ENCODE measurements around the gene ZNF133. TPM values are rescaled to one million over a fixed set of nuclear protein-coding genes. Genes with fewer than 3 reads are reported as not detected.

Gene ZNF133
- total RNA-seq, 1 donor from 2014 or later, result 15.1 TPM

DNA sequence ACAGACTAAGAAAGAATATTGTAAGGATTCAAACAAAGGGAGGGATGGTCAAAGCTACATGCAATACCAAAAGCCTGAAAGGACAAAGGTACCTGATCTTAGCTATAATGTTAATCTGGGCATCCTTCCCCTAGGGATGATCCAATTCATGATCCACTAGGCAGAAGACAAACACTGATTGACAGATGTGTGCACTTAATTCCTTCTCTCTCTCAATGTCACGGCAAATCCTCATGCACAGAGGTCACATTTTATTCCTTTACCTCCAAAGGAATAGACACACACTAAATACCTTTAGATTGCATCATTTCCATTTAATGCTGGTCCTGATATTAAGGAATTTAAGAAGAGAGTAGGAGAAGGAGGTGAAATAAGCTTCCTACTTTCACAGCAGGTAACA is 73.4 kb downstream of the ZNF133 start:
- DNase-seq (ENCODE audit: low read depth in 2 of 2), result no peak

DNA sequence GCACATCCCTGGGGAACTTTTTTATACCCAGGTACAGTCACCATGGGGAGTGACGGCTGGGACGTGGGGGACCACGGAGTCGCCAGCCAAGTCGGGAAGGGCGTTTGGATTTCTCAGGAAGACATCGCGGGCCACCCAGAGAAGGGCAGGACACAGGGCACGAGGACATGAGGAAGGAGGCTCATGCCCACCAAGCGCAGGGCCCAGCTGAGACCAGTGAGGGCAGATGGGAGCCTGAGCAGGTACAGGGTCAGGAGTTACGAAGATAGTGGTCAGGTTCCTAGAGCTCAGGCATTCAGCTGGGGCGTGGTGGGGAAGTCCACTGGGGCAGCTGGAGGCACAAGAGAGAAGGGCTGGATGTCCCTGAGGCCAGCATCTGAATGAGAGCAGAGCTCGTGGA is 74.6 kb downstream of the ZNF133 start:
- no peak for DNase-seq (ENCODE audit: low read depth in 2 of 2)

DNA sequence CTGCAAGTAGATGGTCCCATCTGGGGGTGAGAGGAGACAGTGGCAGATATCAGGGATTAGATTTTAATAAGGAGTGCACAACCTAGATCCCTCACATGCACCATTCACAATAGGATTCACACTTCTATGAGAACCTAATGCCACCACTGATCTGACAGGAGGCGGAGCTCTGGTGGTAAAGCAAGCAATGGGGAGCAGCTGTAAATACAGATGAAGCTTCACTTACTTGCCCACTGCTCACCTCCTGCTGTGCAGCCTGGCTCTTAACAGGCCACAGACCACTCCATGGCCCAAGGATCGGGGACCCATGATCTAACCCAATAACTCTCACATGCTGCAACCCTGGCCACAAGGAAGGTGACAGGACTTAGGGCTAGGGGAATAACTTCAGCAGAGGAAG is 75.4 kb downstream of the ZNF133 start:
- DNase-seq (ENCODE audit: low read depth in 2 of 2), result no peak

DNA sequence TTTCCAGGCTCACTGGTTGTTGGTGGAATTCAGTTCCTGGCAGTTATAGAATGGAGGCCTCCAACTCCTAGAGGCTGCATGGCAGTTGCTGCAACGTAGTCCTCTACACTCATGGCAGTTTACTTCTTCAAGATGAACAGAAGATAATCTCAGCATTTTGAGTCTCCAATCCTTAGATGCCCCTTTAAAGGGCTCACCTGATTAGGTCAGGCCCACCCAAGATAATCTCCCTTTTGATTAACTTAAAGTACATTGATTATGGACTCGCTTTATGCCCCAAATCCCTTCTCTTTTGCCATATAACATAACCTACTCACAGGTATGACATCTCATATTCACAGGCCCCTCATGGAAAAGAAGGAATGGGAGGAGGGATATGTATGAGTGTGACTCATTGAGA is 76.4 kb downstream of the ZNF133 start:
- no peak for DNase-seq (ENCODE audit: low read depth in 2 of 2)

Other genes starting within 250 kb of the ZNF133 start
- not detected in 2 replicates for gene OVOL2, start 230.6 kb upstream of the ZNF133 start, total RNA-seq
- gene KAT14, start 150.7 kb upstream of the ZNF133 start, total RNA-seq, result 6.5 and 7.1 TPM in 2 replicates
- gene PET117, start 150.7 kb upstream of the ZNF133 start, total RNA-seq, result 5.8 and 6.1 TPM in 2 replicates
- 0.40 and 0.44 TPM in 2 replicates for gene DZANK1, start 178.5 kb downstream of the ZNF133 start, total RNA-seq
- 13.3 and 13.5 TPM in 2 replicates for gene POLR3F, start 178.9 kb downstream of the ZNF133 start, total RNA-seq
- gene RBBP9, start 208.7 kb downstream of the ZNF133 start, total RNA-seq, result 8.3 TPM in 2 replicates
- 27.2 and 42.1 TPM in 2 replicates for gene SEC23B, start 219.4 kb downstream of the ZNF133 start, total RNA-seq